NCI-H187 (cell line): ENCODE data around the gene NKD2.

ENCODE experiments used
- DNase-seq, 2 experiments: peaks; one replicate each; lab custom pipeline; 2025; lab: John Stamatoyannopoulos, UW

The NKD2 gene

DNA sequence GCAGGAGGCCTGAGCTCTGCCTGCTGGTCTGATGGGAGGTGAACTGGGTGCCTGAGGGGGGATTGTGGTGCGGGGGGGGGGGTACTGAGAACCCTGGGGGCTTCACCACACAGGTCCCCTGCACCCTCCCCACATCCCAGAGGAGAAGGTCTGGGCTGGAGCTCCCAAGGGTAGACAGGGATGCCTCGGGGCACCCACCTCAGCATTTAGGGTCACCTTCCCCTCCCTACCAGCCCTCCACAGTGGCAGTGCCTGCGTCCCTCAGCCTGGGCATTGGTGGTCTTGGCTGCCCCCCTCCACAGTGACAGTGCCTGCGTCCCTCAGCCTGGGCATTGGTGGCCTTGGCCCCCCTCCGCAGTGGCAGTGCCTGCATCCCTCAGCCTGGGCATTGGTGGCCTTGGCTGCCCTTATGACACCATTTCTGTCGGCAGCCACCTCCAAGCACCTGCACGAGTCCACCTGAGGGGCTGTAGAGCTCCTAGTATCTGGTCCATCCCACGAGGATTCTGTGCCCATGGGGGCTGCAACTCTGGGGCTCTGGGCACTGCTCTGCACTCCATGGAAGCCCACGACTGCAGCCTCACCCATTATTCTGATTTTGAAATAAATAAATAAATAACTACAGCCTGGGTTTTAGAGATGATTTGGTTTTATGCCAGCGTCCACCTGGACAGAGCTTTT is 21.5 kb downstream of the NKD2 start:
- no peak for DNase-seq

DNA sequence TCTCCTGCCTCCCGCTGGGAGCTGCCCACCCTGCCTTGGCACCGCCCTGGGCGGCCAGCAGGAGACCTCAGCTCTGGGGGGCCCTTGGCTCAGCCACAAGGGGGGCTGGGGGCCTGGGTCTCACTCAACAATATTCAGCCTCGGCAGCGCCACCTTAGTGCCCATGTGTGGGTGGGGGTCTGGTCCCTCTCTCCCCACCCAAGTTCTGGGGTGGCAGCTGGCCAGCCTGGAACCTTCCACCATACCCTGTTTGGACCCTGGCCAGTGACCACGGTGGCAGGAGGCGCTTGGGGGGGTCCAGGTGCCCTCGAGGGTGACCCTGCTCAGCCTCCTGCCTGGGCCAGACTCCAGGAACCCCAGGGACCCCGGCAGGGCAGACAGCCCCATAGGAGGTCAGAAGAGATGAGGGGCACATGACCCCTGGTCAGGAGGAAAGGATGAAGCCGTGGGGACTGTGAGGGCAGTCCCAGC is 22.2 kb downstream of the NKD2 start:
- DNase-seq, result no peak

DNA sequence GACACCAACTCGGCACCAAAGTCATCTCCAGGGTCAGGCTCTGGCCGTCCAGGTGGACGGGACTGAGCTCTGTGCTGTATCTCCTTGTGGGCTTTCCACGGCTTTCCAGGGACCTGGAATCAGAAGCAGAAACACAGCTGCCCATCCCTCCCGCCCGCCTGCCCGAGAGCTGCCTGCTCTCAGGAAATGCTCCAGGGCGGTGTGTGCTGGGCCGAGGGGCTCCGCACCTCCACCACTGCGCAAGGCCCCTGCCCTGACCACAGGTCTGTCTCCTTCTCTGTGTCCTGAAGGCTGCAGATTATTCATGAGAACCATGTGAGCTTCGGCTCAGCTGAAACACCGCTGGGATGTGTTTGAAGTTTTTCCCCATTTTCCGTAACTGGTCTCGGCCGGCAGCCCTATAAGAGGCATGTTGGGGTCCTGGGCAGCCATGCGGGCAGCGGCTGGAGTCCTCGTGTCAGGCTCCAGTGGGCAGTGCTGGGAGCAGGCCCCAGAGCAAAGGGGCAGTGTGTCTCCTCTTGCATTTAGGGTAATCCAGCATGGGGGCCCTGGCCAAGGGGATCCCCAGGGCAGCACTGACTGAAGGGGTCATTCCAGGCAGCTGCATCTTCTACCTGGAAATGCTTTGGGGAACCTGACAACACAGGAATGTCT is 22.8 kb downstream of the NKD2 start:
- DNase-seq, result no peak

DNA sequence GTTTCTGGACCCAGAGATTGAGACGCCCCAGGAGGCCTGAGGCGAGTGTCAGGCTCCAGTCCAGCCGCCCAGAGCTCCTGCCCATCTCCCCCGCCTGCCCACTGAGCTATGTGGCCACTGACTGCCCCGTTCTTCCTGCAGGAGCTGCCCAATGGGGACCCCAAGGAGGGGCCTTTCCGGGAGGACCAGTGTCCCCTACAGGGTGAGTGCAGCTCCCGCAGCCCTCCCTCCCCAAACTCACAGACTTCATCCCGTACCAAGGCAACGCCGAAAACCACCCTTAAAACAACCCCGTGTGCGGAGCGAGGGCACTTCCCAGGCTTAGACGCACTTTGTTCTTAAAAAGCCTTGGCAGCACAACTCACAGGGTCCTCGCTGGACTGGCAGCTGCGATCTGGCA is 23.4 kb downstream of the NKD2 start:
- DNase-seq, result no peak

DNA sequence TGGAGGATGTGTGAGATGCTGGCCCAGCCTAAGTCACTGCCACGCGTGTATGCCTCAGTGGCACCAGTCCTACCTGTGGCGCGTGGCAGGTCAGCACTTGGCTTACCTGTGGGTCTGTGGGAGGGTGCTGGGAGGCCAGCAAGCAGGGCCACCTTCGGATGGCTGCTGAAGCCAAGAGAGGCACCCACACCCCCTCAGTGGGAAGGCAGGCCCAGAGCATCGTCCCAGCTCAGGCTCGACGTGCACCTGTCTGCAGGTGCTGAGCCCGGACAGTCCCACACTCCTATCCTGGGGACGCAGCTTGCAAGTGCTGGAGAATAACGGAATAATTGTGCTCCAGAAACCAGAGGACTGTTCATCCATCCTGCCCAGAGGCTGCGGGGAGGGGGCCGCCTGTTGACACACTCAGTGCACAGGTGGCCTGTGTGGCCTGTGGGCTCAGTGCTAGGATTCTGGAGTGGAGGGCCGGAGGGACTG is 24.0 kb downstream of the NKD2 start:
- no peak for DNase-seq

DNA sequence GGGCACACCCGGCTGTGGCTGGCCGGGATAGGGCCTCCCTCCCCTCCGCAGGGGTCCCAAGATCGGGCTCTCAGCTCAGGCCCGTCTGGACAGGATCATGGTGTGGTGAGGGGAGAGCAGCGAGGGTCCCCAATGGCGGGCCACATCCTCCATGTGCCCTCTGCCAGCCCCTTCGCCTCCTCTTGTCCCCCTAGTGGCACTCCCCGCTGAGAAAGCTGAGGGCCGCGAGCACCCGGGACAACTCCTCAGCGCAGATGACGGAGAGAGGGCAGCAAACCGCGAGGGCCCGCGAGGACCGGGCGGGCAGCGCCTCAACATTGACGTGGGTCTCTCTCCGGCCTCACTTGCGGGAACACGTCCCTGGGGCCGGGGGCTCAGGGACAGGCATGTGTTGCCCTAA is 24.6 kb downstream of the NKD2 start:
- DNase-seq, result no peak

DNA sequence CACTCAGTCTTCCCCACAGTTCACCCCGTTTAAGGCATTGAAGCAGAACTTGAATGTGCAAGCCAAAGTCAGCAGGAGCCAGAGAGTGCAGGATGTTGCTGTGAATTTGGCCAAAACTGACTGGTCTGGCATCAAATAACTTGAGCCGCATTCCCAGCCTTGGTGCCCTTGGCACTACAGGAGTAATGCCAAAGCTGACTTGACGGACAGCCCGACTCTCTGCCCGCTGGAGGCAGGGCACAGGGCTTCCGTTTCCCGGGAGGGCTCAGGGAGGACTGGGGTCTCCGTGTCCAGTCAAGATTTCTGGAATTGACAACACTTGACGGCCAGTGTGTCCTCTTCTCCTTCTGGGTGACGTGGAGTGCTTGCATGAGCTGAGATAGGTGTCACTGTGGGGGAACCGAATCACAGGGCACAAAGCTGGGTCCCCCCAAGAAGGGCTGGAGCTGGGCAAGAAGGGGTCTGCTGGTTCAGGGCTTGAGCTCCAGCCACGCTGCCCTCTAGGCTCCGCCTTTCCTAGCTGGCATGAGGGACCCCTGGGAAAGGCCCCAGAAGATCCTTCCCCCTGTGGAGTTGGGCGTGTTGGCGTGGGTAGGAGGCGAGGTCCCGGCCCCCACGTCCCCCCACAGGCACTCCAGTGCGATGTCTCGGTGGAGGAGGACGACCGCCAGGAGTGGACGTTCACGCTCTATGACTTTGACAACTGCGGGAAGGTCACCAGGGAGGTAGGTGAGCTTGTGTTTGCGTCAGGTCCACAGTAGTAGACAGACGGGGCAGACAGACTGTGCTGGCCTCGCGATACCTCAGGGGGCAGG is 25.2 kb downstream of the NKD2 start:
- DNase-seq, result no peak

DNA sequence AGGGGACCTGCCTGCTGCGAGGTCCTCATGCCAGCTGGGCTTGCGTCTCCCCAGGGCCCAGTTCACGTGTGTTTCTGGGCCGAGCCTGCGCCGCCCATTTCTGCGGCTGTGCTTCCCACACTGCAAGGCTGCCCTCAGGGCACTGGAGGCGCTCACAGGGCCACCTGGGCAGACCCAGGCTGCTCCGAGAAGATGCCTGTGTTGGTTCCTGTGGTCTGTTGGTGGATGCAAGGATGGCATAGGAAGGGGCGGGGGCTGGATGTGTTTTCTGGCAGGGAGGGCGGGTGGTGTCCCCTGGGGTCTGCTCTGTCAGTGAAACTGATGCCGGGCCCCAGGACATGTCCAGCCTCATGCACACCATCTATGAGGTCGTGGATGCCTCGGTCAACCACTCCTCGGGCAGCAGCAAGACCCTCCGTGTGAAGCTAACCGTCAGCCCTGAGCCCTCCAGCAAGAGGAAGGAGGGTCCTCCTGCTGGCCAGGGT is 25.9 kb downstream of the NKD2 start:
- no peak for DNase-seq

DNA sequence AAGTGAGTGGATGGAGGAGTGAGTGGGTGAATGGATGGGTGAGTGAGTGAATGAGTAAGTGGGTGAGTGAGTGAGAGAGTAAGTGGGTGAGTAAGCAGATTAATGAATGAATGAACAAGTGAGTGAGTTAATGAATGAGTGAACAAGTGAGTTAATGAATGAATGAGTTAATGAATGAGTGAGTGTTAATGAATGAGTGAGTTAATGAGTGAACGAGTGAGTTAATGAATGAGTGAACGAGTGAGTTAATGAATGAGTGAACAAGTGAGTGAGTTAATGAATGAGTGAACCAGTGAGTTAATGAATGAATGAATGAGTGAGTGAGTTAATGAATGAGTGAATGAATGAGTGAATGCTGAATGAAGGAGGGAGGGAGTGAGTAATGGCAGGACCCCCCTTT is 26.4 kb downstream of the NKD2 start:
- no peak for DNase-seq

DNA sequence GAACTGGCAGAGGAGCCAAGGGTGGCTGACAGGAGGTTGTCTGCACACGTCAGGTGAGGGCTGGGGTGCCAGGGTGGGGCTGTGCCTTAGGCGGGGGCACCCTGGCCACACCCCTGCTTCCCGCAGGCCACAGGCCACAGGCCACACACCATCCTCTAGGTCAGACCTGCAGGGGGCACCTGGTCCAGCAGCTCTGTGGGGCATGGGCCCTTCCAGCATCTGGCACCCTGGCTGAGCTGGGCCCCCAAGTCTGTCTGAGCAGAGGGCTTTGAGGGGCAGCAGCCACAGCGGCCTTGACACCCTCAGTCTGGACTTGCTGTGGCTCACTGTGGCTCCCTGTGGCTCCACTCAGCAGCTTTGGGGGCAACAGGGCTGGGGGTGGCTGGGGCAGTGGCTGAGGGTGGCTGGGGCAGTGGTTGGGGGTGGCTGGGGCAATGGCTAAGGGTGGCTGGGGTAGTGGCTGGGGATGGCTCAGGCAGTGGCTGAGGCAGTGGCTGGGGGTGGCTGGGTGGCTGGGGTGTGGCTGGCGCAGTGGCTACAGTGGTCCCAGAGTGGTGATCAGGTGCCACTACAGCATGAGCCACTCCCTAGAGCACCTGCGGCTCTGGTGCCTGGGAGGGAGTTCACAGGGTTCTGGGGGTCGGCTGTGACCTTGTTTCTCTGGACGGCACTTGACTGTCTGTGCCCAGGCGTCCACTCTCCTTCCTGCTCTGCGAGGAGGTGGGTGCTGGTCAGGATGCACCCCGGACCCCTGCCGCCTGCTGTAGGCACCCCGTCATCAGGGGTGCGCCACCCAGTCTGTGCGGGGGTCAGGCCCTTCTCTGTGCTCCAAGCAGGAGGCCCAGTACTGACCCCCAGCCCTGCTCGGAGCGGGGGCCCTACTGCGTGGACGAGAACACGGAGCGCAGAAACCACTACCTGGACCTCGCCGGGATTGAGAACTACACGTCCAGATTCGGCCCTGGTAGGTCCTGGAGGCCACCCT is 27.1 kb downstream of the NKD2 start:
- no peak for DNase-seq

DNA sequence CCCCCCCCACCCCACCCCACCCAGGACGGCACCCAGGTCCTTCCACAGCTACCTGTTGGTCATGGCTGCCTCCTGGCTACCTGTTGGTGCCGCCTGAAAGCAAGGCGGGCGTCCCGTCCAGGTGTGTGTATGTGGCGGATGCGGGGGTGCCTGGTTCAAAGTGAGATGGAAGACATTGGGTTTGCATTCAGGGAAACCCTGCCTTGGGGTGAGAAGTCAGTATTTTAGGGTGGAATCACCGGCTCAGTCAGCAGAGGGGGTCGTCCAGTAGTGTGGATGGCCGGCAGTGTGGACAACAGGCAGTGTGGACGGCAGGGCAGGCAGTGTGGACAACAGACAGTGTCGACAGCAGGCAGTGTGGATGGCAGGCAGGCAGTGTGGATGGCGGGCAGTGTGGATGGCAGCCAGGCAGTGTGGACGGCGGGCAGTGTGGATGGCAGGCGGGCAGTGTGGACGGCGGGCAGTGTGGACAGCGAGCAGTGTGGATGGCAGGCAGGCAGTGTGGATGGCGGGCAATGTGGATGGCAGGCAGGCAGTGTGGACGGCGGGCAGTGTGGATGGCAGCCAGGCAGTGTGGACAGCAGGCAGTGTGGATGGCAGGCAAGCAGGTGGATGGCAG is 28.0 kb downstream of the NKD2 start:
- DNase-seq, result no peak

DNA sequence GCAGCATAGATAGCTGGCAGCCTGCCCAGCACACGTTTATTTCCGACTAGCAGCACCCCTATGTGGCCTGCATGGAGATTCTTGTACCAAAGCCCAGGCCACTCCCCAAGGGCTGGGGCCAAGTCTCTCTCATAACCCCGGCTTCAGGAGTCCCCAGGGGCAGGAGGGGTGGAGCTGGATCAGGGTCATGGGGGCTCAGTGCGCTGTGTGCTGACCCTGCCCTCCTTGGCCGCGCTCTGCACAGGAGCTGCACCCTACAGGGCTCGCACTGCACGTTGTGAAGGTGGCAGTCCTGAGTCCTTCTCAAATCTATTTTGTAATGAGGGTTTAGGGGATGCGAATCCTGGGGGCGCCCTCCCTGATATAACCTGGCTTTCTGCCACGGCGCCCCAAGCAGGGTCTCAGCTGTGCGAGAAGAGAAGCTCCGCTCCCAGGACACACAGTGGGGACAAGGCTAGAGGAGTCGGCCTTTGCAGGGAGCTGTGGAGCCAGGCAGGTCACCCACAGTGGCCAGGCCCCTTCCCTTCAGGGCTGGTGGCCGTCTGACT is 28.6 kb downstream of the NKD2 start:
- DNase-seq, result no peak

DNA sequence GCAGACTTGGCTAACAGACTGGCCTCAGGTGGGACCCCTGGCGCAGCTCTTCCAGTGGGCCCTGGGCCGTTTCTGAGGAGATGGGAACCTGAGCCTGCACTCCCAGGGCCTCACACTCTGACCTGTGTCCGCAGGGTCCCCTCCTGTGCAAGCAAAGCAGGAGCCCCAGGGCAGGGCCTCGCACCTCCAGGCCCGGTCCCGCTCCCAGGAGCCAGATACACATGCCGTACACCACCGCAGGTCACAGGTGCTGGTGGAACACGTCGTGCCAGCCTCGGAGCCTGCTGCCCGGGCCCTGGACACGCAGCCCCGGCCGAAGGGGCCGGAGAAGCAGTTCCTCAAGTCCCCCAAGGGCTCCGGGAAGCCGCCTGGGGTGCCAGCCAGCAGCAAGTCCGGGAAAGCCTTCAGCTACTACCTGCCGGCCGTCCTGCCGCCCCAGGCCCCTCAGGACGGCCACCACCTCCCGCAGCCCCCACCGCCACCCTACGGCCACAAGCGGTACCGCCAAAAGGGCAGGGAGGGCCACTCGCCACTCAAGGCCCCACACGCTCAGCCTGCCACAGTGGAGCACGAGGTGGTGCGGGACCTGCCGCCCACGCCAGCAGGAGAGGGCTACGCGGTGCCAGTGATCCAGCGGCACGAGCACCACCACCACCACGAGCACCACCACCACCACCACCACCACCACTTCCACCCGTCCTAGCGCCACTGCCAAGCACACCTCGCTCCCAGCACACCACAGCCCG is 29.2 kb downstream of the NKD2 start:
- no peak for DNase-seq

DNA sequence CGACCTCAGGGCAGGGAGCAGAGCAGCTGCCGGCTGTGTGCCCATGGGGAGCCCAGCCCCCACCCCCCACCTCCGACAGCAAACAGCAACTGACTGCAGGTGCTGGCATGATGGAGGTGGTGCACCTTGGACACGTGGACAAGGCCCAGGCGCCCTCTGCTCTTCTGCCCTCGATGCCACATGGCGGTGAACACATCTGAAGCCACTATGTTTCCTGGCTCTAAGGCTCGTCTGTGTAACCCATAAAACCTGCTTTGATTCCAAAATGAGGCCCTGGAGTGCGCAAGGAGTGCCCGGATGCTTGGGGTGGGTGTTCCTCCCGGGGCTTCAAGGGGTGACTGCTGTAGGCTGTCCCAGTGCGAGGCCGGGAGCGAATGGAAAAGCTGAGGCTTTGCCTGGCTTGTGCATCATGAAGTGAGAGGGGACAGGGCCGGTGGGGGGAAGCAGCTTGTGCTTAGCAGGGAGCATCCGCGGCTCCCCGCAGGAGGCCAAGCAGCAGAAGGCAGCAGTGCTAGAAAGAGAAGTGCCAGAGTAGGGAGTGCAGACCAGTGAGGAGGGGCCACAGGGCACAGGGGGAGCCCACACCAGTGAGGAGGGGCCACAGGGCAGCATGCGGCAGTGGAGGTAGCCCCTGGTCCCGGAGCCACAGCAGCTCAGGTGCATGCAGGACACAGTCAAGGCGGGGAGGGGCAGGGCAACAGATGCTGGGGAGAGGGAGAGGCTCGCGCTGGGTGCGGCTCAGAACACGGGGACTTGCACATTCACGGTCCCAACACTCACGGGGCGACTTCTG is 30.0 kb downstream of the NKD2 start:
- DNase-seq, result no peak

DNA sequence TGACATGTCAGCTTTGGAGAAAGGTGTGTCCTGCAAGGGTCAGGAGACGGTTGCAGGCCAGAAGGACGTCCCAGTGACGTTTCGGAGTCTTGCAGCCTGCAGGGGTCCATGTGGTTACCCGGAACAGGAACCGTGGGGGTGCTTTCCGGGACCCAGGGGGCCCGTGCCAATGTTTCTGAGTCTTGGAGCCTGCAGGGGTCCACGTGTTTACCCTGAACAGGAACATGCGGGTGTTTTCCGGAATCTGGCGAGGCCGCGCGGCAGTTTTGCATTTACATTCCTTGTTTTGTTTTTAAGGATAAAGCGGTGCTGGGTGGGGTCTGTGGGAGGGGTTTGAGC is 30.6 kb downstream of the NKD2 start:
- DNase-seq, result no peak

DNA sequence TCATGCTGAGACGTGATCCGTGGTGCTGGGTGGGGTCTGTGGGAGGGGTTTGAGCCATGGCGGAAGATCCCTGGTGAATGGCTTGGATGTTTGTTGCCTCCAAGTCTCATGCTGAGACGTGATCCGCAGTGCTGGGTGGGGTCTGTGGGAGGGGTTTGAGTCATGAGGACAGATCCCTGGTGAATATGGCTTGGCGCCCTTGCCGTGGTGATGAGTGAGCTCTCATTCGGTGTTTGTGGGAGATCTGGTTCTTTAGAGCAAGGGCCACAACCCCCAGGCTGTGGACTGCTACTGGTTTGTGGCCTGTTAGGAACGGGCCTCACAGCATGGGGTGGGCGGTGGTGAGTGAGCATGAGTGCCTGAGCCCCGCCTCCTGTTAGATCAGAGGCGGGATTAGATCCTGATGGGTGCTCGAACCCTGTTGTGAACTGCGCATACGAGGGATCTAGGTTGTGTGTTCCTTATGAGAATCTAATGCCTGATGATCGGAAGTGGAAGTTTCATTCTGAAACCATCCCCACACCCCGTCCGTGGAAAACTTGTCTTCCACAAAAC is 31.2 kb downstream of the NKD2 start:
- DNase-seq, result no peak

DNA sequence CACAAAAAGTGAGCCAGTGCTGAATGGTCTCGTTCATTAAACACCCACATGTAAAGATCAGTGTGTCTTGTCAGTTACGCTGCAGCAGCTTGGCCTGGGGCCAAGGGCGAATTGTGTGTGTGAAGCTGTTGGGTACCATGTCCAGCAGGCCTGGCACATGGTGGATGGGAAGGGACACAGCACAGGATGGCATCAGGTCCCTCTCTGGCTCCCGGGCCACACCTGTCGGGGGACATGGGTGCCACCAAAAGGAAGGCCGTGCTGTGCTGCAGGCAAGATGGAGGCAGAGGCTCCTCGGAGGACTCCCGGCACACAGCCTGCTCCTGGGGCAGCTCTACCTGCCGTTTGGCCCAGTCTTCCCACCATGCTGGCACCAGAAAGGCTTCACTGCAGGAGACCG is 32.0 kb downstream of the NKD2 start:
- DNase-seq, result no peak

DNA sequence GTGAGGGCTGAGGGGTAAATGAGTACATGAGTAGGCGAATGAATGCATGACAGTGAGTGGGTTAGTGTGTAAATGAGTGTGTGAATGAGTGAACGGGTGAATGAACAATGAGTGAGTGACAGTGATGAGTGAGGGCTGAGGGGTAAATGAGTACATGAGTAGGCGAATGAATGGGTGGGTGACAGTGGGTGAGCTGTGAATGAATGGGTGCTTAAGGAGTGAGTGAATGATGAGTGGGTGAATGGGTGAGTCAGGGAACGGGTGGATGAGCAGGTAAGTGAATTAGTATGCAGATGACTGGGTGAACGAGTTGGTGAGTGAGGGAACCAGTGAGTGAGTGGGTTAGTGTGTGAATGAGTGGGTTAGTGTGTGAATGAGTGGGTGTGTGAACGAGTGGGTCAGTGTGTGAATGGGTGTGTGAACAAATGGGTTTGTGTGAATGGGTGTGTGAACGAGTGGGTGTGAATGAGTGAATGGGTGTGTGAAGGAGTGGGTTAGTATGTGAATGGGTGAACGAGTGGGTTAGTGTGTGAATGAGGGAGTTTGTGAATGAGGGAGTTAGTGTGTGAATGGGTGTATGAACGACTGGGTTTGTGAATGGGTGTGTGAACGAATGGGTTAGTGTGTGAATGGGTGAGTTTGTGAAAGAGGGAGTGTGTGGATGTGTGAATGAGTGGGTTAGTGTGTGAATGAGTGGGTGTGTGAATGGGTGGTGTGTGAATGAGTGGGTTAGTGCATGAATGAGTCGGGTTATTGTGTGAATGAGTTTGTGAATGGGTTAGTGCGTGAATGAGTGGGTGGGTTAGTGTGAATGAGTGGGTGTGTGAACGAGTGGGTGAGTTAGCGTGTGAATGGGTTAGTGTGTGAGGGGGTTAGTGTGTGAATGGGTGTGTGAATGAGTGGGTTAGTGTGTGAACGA is 32.9 kb downstream of the NKD2 start:
- no peak for DNase-seq
